Measurements from ENCODE around the gene CBLC. TPM values are rescaled to one million over a fixed set of nuclear protein-coding genes. Genes with fewer than 3 reads are reported as not detected.
A peak's percentile ranks its signal among the peaks of the same experiment; 100 is the strongest.

Gene CBLC
- total RNA-seq, 1 experiment from 2014 or later = not detected

- Histone ChIP-seq H3K27ac (ENCODE audit: low read length) (no peak overlapping the region), H3K9me2 (replicated peaks; ENCODE audit: insufficient read depth, low read length) (no peaks in the 10 kb centered on the region), H4K20me1 (ENCODE audit: insufficient read depth, low read depth, low read length) (no peaks in the 10 kb centered on the region), H2AFZ (ENCODE audit: low read length) (no peak overlapping the region), H3K4me2 (ENCODE audit: low read depth, low read length, poor library complexity, severe bottlenecking) (no peak overlapping the region), H3K9ac (ENCODE audit: low read length) (no peak overlapping the region), H3K4me1 (ENCODE audit: low read length) (peaks cover 9% of the 10 kb centered on the region), H3K4me3 (ENCODE audit: low read length) (no peak overlapping the region), H3K36me3 (ENCODE audit: insufficient read depth, low read length) (no peaks in the 10 kb centered on the region), H3K9me3 (ENCODE audit: low read length) (no peaks in the 10 kb centered on the region), H3K79me2 (ENCODE audit: low read length) (no peaks in the 10 kb centered on the region), H3K27me3 (ENCODE audit: low read length) (no peaks in the 10 kb centered on the region)
- DNase-seq = no peak
Measured at GRCh38 chr19:44744871-44745332, 32.8 kb upstream of the CBLC start.

GRCh38 chr19:44745341-44745831, 32.3 kb upstream of the CBLC start:
- H3K9me3 ChIP-seq (ENCODE audit: low read length) = no peaks in the 10 kb centered on the region
- H3K9me2 ChIP-seq (replicated peaks; ENCODE audit: insufficient read depth, low read length) = no peaks in the 10 kb centered on the region
- no peaks in the 10 kb centered on the region for H3K79me2 ChIP-seq (ENCODE audit: low read length)
- no peak overlapping the region for H3K9ac ChIP-seq (ENCODE audit: low read length)
- H3K27ac ChIP-seq (ENCODE audit: low read length) = no peak overlapping the region
- no peak overlapping the region for H3K4me2 ChIP-seq (ENCODE audit: low read depth, low read length, poor library complexity, severe bottlenecking)
- peaks cover 9% of the 10 kb centered on the region for H3K4me1 ChIP-seq (ENCODE audit: low read length)
- H3K4me3 ChIP-seq (ENCODE audit: low read length) = no peak overlapping the region
- no peaks in the 10 kb centered on the region for H4K20me1 ChIP-seq (ENCODE audit: insufficient read depth, low read depth, low read length)
- no peaks in the 10 kb centered on the region for H3K27me3 ChIP-seq (ENCODE audit: low read length)
- no peak overlapping the region for H2AFZ ChIP-seq (ENCODE audit: low read length)
- H3K36me3 ChIP-seq (ENCODE audit: insufficient read depth, low read length) = no peaks in the 10 kb centered on the region
- no peak for DNase-seq

- no peak overlapping the region for H2AFZ ChIP-seq (ENCODE audit: low read length)
Measured at GRCh38 chr19:44745887-44746600, 31.6 kb upstream of the CBLC start.

GRCh38 chr19:44746616-44746945, 31.1 kb upstream of the CBLC start:
- Histone ChIP-seq H3K9me3 (ENCODE audit: low read length) (no peaks in the 10 kb centered on the region), H3K9me2 (replicated peaks; ENCODE audit: insufficient read depth, low read length) (no peaks in the 10 kb centered on the region), H3K4me3 (ENCODE audit: low read length) (no peak overlapping the region), H2AFZ (ENCODE audit: low read length) (no peak overlapping the region), H3K4me1 (ENCODE audit: low read length) (peaks cover 12% of the 10 kb centered on the region), H4K20me1 (ENCODE audit: insufficient read depth, low read depth, low read length) (no peaks in the 10 kb centered on the region), H3K36me3 (ENCODE audit: insufficient read depth, low read length) (no peaks in the 10 kb centered on the region), H3K9ac (ENCODE audit: low read length) (no peak overlapping the region), H3K79me2 (ENCODE audit: low read length) (no peaks in the 10 kb centered on the region), H3K4me2 (ENCODE audit: low read depth, low read length, poor library complexity, severe bottlenecking) (no peak overlapping the region), H3K27ac (ENCODE audit: low read length) (no peak overlapping the region), H3K27me3 (ENCODE audit: low read length) (no peaks in the 10 kb centered on the region)
- DNase-seq = no peak

More at GRCh38 chr19:44745887-44746600, 31.6 kb upstream of the CBLC start:
- H3K36me3 ChIP-seq (ENCODE audit: insufficient read depth, low read length) = no peaks in the 10 kb centered on the region
- no peaks in the 10 kb centered on the region for H3K79me2 ChIP-seq (ENCODE audit: low read length)
- H3K27me3 ChIP-seq (ENCODE audit: low read length) = no peaks in the 10 kb centered on the region
- no peak overlapping the region for H3K27ac ChIP-seq (ENCODE audit: low read length)
- no peak overlapping the region for H3K9ac ChIP-seq (ENCODE audit: low read length)
- H4K20me1 ChIP-seq (ENCODE audit: insufficient read depth, low read depth, low read length) = no peaks in the 10 kb centered on the region
- no peaks in the 10 kb centered on the region for H3K9me2 ChIP-seq (replicated peaks; ENCODE audit: insufficient read depth, low read length)
- no peak overlapping the region for H3K4me3 ChIP-seq (ENCODE audit: low read length)
- H3K4me2 ChIP-seq (ENCODE audit: low read depth, low read length, poor library complexity, severe bottlenecking) = no peak overlapping the region
- DNase-seq = no peak
- H3K9me3 ChIP-seq (ENCODE audit: low read length) = no peaks in the 10 kb centered on the region
- H3K4me1 ChIP-seq (ENCODE audit: low read length) = peaks cover 12% of the 10 kb centered on the region

- Histone ChIP-seq H4K20me1 (ENCODE audit: insufficient read depth, low read depth, low read length) (no peaks in the 10 kb centered on the region), H3K36me3 (ENCODE audit: insufficient read depth, low read length) (no peaks in the 10 kb centered on the region), H3K4me1 (ENCODE audit: low read length) (peaks cover 12% of the 10 kb centered on the region), H2AFZ (ENCODE audit: low read length) (no peak overlapping the region), H3K4me2 (ENCODE audit: low read depth, low read length, poor library complexity, severe bottlenecking) (peak overlapping the region; percentile 39), H3K4me3 (ENCODE audit: low read length) (no peak overlapping the region), H3K79me2 (ENCODE audit: low read length) (no peaks in the 10 kb centered on the region), H3K9me2 (replicated peaks; ENCODE audit: insufficient read depth, low read length) (no peaks in the 10 kb centered on the region), H3K27me3 (ENCODE audit: low read length) (no peaks in the 10 kb centered on the region), H3K9me3 (ENCODE audit: low read length) (no peaks in the 10 kb centered on the region), H3K27ac (ENCODE audit: low read length) (no peak overlapping the region), H3K9ac (ENCODE audit: low read length) (no peak overlapping the region)
- no peak for DNase-seq
Measured at GRCh38 chr19:44746946-44747738, 30.5 kb upstream of the CBLC start.

GRCh38 chr19:44747739-44748425, 29.8 kb upstream of the CBLC start:
- Histone ChIP-seq H2AFZ (ENCODE audit: low read length) (no peak overlapping the region), H3K4me3 (ENCODE audit: low read length) (peak overlapping the region; percentile 24; the same call in 1 of the 2 replicates), H3K27me3 (ENCODE audit: low read length) (no peaks in the 10 kb centered on the region), H3K79me2 (ENCODE audit: low read length) (no peaks in the 10 kb centered on the region), H3K4me2 (ENCODE audit: low read depth, low read length, poor library complexity, severe bottlenecking) (peak overlapping the region; percentile 39), H3K4me1 (ENCODE audit: low read length) (peaks cover 12% of the 10 kb centered on the region), H3K27ac (ENCODE audit: low read length) (no peak overlapping the region), H3K36me3 (ENCODE audit: insufficient read depth, low read length) (no peaks in the 10 kb centered on the region), H3K9me2 (replicated peaks; ENCODE audit: insufficient read depth, low read length) (no peaks in the 10 kb centered on the region), H3K9ac (ENCODE audit: low read length) (no peak overlapping the region), H4K20me1 (ENCODE audit: insufficient read depth, low read depth, low read length) (no peaks in the 10 kb centered on the region), H3K9me3 (ENCODE audit: low read length) (no peaks in the 10 kb centered on the region)
- peak; percentile 46 for DNase-seq

GRCh38 chr19:44748426-44749254, 29.1 kb upstream of the CBLC start, which contains the start of gene BCL3:
TSS of gene BCL3 (plus strand) at chr19:44748708. CDS start at chr19:44748791, 83 bp downstream.
- Histone ChIP-seq H3K27ac (ENCODE audit: low read length) (no peak within 1 kb of the TSS), H3K9me2 (replicated peaks; ENCODE audit: insufficient read depth, low read length) (no peaks in the 10 kb centered on the region), H3K4me1 (ENCODE audit: low read length) (peaks cover 19% of the 10 kb centered on the region), H3K9ac (ENCODE audit: low read length) (peak within 1 kb of the TSS; percentile 37; the same call in 1 of the 2 replicates), H3K27me3 (ENCODE audit: low read length) (no peaks in the 10 kb centered on the region), H3K4me3 (ENCODE audit: low read length) (peak within 1 kb of the TSS; percentile 34; the same call in 1 of the 2 replicates), H3K4me2 (ENCODE audit: low read depth, low read length, poor library complexity, severe bottlenecking) (peak within 1 kb of the TSS; percentile 59), H3K9me3 (ENCODE audit: low read length) (no peaks in the 10 kb centered on the region), H4K20me1 (ENCODE audit: insufficient read depth, low read depth, low read length) (no peaks in the 10 kb centered on the region), H2AFZ (ENCODE audit: low read length) (no peak within 1 kb of the TSS), H3K79me2 (ENCODE audit: low read length) (no peaks in the 10 kb centered on the region), H3K36me3 (ENCODE audit: insufficient read depth, low read length) (no peaks in the 10 kb centered on the region)
- DNase-seq = no peak
